NCI-H2171 (cell line): ENCODE results near the gene PARD3B.

Experiments used
- DNase-seq: peaks from one replicate; lab custom pipeline; 2025; lab: John Stamatoyannopoulos, UW

Gene PARD3B

DNA sequence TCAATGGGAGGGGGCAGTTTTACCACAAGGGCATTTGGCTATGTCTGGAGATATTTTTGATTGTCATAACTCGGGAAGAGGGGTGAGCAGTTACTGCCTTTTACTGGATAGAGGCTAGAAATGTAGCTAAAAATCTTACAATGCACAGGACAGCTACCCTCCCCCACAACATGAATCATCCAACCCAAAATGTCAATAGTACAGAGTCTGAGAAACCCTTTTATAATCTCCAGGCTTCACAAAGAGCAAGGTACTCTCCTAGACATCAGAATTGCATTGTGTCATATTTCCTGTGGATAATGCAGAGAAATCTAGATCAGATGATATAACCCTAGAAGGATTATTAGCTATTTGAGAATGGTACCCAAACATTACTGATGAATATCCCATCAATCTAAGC is 859.9 kb downstream of the PARD3B start:
- DNase-seq = no peak

DNA sequence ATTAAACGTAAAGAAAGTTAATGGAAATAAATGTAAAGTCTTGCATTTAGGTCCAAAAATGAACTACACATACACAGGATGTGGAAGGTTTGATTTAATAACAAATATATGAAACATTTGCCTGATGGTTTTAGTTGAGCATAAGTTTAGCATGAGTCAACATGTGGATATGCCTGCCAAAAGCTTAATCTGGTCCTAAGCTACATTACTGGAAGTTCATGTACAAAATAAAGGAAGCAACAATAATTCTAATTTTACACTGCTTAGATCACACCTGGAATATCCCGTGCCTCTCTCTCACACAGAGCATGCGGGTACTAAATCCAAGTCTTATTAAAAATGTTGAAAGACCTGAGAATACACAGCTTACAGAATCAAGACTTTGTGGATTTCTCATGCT is 860.5 kb downstream of the PARD3B start:
- no peak for DNase-seq

DNA sequence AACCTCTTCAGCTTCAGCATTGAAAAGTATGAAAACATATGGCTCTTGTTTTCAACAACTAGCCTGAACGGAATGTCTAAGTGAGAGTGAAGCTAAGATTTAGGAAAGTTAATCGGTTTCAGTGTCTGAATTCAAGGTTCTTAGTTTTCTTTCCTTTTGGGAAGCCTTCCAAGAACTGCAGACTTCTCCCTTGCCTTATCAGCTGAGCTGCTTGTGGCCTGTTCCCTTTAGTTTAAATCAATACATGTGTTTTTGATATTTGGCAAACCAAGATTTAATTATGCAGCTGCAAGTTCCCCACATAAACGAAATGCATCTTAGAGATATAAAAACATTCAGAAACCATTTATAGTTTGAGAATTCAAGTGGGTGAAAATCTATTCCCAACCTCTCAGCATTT is 862.7 kb downstream of the PARD3B start:
- no peak for DNase-seq

DNA sequence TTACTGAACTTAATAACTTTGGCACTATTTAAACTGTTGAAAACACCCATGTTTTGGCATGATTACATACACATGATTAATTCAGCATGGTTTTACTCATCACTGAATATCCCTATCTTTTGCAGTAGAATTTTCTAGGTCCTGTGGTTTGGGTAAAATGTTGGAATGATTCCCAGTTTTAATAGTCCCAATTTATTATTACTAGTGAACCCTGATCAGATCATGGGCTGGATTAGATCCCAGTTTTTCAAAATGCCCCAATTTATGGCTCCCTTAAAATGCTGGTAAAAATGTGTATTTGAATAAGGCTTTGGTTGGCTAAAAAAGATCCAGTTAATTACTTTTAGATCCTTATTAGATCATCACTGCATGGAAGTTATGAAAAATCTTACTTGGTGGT is 863.4 kb downstream of the PARD3B start:
- no peak for DNase-seq

DNA sequence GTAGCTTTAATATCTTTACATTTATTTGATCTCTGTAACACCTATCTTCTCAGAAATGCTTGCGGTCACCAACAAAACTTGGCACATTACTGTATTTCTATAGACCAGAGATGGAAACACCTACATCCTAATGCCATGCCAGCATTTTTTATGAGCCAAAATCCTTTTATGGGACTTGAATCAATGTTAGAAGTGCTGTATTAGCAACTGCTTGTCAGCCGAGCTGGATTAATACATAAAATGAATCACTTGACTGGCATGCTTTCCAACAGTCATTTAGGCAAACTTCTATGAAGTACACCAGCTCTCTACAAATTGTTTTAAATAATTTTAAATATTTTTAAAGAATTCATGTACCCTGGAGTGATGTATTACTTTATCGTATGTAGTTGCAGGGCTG is 864.1 kb downstream of the PARD3B start:
- no peak for DNase-seq

DNA sequence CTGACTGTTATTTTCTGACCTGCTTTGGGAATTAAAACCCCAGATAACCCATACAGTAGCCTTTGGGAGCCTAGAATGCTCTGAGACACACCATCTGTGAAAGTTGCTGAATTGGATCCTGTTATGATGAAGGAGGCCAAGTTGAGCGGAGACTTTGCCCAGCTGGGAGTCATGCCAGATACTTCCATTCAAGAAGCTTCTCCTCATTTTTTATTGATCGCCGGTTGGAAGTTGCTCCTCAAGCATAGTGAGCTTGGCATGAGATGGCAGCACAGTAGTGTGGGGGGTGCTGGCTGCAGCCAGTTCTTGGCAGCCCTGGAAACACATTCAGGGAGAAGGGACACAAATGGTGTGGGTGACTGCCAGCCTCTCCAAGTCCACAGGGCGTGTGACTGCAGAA is 866.3 kb downstream of the PARD3B start:
- DNase-seq = no peak

DNA sequence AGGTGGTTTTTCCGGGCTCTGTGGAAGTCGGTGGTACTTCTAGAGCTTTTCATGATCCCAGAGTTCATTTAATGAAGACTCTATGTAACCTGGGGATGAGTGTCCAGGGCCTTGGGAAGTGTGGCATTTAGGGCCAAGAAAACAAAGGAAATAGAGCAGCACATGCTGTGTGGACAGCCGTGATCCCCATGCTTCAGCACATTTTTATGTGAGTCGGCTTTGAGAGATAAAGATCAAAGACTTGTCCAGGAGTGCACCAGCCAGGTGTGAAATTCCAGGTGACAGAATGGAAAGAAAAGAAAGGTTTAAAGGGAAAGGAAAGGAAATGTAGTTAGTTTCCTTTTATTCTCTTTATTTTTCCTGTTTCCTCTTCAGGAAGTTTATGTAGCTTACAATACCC is 879.1 kb downstream of the PARD3B start:
- DNase-seq = no peak

DNA sequence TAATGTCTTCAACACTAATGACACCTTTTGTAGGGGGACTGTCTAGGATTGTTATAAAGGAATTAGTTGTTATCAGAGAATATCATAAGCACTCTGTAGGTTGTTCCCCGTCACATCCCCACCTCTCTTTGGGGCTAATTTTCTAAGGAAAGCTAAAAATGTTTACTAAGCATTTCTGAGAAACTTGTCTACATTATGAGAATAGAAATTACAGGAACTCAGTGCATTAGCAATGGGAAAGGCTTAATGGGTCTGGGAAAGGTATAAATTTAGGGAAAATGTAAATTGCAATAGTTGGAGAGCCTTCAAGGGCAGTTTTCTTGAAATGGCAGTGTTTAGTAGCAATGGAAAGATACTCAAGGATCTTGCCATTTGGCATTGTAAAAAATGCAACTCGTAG is 879.8 kb downstream of the PARD3B start:
- DNase-seq = no peak

DNA sequence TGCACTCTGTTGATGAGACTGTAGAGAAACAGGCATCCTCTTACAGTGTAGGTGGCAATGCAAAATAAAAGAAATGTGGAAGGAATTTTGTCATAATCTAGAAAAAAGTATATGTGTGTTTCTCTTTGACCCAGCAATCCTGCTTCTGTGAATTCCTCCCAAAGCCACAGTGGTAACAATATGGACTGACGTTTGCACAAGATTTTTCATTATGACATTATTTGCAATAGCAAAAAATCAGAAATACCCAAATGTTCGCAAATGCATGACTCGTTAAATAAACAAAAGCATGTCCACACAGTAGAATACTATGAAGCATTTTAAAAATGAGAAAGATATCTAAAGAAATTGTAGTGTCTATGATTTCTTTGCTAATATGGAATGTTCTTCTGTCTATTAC is 881.8 kb downstream of the PARD3B start:
- no peak for DNase-seq

DNA sequence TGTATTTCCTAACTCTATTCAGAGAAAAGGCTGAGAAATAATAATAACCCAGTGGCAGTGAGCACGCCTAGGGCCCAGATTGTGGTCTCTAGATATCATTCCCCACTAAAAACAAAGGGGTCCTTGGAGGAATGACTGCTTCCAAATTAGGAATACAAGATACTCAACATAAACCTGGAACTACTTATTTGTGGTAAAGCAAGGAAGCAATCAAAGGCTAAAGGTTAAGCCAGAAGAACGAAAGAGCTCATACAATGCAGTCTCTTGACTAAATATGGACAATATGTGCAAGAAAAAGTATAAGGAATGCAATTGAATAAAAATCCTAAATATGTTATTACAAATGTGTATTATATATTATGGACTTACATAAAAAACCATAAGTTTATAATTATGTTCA is 883.5 kb downstream of the PARD3B start:
- no peak for DNase-seq

DNA sequence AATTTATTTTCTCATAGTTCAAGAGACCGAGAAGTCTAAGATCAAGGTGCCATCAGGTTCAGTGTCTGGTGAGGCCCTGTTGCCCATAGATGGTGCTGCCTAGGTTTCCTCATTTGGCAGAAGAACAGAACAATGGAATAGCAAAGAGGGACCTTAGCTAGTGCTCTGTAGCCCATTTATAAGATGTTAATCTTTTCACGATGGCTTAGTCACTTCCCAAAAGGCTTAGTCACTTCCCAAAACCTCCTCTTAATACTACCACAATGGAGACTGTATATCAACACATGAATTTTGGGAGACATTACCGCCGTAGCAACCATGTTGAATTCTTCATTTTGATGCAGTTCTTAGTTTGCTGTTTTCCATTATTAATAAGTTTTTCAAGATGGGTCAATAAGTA is 890.7 kb downstream of the PARD3B start:
- DNase-seq = no peak

DNA sequence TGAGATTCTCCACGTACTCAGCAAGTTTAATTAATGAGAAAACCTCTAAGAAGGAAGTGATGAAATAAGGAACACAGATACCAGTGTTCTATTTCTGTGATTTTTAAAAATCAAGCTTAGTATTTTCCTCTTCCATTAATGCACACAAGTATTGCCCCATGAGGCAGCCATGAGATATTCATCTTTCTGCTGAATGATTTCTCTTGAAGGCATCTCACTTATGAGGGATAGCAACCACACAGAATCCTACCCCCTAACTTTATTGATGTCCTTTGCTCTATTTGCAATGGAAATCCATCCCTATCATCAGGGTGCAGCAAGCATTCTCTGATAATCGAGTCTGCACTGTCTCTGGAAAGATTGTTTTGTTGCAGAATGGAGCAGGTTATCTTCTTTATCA is 893.0 kb downstream of the PARD3B start:
- DNase-seq = no peak

DNA sequence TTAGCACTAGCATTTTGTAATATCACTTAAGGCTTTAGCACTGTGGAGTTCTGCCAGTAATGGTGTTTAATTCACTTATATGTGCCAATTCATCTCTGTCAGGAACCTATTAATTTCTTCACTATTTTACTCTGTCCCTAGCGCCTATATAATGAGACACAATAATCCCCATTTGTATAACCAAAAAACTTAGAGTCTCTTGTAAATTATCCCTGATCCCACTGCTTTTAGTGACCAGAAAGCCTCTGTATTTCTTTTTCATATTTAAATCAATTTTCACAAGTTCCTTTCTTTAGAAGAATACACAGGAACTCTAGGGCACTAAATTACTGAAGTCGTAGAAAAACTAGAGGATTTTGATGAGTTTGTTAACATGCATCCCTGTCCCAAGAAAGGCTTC is 894.3 kb downstream of the PARD3B start:
- DNase-seq = no peak

DNA sequence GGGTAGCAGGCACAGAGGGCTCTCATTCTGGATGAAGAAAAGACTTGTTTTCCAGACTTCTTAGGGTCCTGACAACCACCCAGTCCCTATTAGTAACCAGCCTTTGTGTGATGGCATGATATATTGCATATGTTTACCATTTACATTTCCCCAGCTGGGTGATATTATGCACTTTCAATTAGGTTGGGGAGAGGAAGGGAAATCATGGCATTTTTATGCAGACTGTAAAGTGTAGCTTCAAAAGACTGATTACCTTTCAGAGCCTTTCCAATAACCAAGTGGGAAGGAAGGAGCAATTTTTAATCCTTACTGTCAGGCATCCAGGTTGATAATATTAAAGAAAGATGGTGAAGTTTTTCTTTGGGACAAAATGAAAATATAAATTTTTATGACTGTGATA is 896.2 kb downstream of the PARD3B start:
- DNase-seq = no peak

DNA sequence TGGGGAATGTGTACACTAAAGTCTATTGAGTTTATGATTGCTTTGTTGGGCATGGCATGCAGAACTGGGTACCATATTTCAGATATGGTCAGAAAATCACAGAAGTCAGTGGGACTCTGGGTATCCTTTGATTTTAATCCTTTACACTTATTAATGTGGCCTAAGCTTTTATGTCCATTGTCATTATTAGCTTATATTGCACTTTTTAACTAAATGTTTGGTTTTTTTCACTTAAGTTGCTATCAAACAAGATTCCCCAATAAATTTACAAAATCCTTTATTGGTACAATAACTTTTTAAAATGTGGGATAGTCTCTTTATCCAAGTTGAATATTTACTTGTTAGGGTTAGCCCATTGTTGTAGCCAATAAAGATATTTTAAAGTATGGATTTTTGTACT is 902.9 kb downstream of the PARD3B start:
- no peak for DNase-seq

DNA sequence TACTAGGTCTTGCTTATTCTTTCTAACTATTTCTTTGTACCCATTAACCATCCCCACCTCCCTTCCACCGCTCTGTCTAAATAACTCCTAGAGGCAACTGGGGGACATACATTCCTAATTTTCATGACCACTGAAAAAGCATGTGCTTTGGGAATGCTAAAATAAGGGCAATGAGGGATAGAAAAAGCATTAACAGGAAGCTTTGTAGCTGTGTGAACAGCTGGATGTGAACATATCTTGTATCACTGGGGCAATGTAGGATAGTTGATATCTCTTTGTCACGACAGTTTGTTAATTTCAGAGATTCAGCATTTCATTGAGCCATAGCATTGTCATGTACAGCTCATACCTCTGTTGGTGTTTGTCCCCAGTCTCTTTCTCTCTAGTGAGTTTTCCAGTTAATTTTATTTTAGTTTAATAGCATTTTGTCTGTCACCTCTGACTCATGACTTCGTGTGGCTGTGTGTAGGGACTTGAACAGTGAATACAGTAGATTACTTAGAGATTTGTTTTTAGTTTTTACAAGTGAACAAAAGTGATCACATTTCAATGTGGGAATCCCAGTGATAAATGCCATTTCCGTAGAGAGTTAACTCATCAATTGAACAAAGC is 906.7 kb downstream of the PARD3B start:
- no peak for DNase-seq

DNA sequence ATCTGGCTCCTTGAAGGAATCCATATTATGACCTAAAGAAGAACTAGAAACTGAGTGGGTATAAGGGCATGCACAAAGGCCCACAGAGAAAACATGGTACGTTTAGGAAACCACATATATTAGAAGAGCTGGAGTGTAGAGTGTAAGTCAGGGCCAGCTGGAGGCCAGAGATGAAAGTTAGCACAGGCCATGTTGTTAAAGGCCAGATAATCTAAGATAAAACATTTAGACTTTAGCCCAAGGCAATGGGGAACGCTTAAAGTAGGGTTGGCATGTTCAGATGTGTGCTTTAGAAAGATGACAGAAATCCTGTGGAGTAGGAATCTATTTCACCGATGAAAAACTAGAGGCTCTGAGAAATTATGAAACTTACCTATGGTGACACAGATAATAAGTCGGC is 907.9 kb downstream of the PARD3B start:
- no peak for DNase-seq

DNA sequence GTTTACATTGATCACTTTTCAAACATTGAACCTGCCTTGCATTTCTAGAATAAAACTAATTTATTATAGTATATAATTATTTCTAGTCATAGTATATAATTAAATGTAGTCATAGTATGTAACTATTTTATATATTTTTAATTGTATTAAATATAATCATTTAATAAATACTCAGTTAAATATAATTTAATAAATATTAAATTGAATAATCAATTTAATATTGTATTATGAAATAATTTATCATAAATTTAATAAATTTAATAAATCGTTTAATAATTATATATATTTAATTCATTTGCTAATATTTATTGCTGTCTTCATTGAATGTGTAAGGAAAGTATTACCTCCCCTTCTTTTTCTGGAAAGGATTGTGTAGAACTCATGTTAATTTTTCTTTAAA is 911.4 kb downstream of the PARD3B start:
- no peak for DNase-seq

DNA sequence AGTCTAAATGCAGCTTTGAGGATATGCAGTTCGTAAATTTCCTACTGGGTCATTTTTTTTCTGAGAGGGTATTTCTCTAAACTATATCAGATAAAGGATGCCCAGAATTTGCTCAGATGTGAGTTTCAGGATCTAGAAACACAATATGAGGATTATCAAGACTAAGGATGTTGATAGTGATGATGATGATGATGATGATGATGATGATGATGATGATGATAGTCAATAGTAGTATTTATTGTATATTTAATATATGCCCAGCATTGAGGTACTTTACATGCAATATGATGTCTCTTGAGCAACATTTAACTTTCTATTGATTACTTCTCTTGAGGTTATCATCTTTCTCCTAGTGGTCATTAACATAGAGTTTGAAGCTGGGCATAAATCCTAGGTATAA is 914.9 kb downstream of the PARD3B start:
- DNase-seq = no peak

DNA sequence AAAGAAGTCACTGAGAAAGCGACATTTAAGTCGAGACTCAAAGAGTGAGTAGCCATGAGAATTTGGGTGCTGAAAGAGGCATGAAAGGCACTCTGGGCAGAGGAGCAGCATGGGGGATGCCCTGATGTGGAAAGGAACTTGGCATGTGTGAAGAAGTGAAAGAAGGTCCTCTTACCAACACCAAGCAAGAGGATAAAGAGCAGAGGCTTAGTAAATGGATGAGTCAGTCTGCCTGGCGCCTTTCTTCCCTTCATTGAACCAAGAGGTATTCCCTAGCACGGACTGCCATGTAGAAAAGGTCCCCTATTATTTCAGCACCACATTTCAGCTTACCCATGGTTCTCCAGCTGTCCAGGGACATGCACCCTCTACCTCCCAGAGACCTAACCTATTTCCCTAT is 915.9 kb downstream of the PARD3B start:
- DNase-seq = no peak

DNA sequence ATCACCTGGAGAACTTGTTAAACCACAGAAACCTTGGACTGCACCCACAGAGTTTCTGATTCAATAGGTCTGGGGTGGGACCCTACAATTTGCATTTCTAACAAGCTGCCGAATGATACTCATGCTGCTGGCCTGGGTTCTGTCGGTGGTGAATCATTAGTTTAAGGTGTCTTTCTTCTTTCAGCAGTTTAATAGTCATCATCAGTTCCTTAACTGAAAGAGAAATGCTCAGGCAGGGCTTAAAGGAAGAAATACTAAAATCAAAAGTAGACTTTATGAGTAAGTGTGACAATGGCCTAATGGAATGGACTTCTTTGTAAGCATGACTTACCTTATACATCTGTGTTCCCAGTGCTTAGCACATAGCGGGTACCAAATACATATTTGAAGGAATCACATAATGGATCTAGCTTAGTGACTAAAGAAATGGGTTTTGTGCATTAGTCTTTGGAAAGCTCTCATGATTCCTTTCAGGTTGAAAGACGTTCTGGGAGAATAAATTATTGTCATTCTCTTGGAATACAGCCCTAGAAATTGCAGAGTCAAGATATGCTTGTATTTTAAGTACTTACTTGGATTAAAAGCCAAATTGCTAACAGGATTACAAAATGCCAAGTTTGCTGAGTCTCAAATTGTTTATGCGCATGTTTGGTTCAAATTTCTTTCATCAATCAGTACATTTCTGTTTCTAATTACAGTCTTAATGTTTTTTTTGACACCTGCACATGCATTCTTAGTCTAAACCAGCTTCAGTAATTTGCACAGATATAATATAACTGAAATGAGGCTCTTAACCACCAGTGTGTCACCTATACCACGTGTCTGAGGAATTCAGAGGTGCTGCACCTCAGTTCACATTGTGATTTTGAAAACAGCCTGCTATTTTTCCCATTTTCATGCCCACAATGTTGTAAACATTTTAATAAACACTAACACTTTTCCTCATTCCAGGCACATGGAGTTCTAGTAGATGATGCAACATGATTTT is 916.7 kb downstream of the PARD3B start:
- no peak for DNase-seq

DNA sequence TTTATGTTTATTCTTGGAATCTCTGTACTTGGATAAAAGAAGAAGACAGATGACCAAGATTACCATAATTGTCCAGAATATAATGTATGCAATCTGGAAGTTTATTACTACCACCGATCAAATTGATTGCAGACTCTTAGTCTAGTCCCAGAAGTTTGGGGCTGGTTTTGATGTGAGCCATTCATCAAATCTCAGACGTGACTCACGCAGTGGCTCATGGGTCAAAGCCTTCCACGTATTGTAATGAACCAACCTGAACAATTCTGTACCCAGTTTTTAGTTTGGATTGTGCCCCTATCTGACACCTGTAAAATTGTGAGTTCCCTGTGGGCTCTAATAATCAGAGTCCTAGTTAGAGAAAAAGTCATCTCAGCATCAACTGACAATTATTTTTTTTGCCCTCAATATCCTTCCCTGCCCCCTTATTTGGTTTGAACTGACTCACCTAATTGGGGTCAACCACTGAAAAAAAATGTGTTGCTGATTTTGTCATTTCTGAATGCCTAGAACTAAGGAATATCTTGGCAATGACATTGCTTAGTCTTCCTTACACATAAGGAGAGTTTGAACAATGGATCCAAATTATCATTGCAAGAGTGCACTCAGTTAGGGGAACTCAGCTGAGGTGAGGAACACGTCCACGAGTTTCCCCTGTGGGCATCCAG is 917.5 kb downstream of the PARD3B start:
- no peak for DNase-seq

DNA sequence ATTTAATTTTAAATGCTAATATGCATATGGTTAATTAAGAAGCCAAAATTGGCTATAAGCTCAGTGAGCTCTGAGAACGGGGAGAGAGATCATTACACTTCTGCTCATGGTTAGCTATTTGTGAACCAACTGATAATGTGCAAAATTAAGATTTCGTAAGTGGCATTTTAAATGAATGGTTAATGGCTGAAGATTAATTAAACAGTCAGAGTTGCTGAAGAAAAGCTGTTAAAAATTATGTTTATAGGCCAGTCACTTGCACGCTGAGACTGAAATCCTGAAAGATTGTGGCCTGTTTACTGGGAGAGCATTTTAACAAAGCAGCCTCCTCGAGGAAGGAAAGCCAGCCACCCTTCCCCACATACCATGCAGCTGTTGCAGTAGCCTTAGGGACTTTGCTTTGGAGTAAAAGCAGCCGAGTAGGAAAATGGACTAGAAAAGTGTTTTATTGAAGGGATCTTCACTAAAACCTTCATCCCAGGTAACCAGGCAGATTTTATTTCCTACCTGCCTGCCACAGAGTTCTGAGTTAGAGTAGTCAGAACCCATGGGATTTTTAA is 918.3 kb downstream of the PARD3B start:
- DNase-seq = no peak
